Ovary (tissue), 3 donors: ENCODE measurements around the gene MINPP1.

Experiments
- CTCF ChIP-seq, 3 donors: fragments of 450-650 bp in 2 of 3; fragments of 200-600 bp in 1 of 3; IDR thresholded peaks; one replicate each; pipeline versions ENCODE4 v1.5.1 to v1.8.0; 2016 to 2022; ENCODE audit warnings: antibody characterized with exemption in 3 of 3, mild to moderate bottlenecking in 1 of 3
- POLR2A ChIP-seq: fragments of 450-650 bp; IDR thresholded peaks from one replicate; pipeline ENCODE4 v1.6.1; 2017; ENCODE audit warnings: antibody characterized with exemption, mild to moderate bottlenecking, moderate library complexity
- donor health status: DM: no; HTN: no; CAD: no.

DNA sequence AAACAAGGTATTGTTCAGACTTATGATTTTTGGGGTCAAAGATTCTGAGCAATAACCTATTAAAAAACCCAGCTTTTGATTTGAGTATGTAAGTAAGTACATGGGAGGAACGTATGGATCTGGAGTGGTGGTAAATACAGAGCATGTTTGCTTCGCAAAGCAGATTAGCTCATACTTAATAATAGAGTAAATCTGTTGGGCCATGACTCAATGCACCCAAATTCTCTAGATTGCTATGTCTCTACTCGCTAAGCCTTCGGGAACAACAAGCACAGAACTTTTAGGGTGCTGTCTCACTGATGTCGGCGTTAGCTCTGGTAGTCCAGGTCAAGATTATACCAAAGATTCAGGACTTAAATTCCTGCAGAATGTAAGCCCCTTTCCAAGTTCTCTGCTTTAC is 807 bp upstream of the MINPP1 start:
- TF ChIP-seq POLR2A: no peak
- TF ChIP-seq CTCF (IDR thresholded peaks at IDR 0.05): no peak
